ENCODE measurements around the gene BABAM2. TPM values are rescaled to one million over a fixed set of nuclear protein-coding genes. Genes with fewer than 3 reads are reported as not detected.
"Not testable (repeated sequence)": the region's sequence is repeated elsewhere in the genome, so short reads cannot be mapped to it uniquely, and the experiment has no call there.

The BABAM2 gene
- total and polyA plus RNA-seq, 2 experiments from 2014 or later, result 31.8 to 83.3 TPM

DNA sequence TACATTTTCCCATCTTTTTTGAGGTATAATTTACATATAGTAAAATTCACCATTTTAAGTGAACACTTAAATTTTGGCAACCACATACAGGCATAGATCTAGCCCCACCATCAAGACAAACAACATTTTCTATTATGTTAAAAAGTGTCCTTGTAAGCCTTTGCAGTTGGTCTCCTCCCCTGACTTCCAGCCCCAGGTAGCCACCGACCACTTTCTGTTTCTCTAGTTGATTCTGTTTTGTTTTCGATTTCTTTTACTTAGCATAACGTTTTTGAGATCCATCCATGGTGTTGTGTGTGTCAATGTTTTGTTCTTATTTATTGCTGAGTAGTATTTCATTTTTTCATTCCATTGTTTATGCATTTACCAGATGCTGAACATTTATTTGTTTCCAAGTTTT, 366.7 kb downstream of the BABAM2 start:
- DNase-seq (ENCODE audit: low read depth in 1 of 2, low spot score in 1 of 2), result no peak
- Histone ChIP-seq H3K4me1 (ENCODE audit: low read depth) (no peaks in the 10 kb centered on the region), H3K4me3 (no peak overlapping the region), H3K36me3 (no peaks in the 10 kb centered on the region), H3K9me3 (ENCODE audit: low read depth) (no peaks in the 10 kb centered on the region), H3K27me3 (no peaks in the 10 kb centered on the region), H3K27ac (no peak overlapping the region)
- TF ChIP-seq, protein P1, sequence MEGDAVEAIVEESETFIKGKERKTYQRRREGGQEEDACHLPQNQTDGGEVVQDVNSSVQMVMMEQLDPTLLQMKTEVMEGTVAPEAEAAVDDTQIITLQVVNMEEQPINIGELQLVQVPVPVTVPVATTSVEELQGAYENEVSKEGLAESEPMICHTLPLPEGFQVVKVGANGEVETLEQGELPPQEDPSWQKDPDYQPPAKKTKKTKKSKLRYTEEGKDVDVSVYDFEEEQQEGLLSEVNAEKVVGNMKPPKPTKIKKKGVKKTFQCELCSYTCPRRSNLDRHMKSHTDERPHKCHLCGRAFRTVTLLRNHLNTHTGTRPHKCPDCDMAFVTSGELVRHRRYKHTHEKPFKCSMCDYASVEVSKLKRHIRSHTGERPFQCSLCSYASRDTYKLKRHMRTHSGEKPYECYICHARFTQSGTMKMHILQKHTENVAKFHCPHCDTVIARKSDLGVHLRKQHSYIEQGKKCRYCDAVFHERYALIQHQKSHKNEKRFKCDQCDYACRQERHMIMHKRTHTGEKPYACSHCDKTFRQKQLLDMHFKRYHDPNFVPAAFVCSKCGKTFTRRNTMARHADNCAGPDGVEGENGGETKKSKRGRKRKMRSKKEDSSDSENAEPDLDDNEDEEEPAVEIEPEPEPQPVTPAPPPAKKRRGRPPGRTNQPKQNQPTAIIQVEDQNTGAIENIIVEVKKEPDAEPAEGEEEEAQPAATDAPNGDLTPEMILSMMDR (IDR thresholded peaks at IDR 0.05; ENCODE audit: low read depth, low read length), result no peak

DNA sequence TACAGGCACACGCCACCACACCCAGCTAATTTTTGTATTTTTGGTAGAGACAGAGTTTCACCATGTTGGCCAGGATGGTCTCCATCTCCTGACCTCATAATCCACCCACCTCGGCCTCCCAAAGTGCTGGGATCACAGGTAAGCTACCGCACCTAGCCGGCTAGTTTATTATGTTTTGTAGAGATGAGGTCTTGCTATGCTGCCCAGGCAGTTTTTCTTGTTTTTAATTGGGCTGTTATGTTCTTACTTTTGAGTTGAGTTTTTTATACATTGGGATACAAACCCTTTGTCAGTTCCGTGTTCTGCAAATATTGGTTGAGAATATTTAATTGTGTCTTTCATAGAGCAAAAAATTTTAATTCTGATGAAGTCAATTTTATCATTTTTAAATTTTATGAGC, 368.7 kb downstream of the BABAM2 start:
- H3K9me3 ChIP-seq (ENCODE audit: low read depth); DNase-seq (ENCODE audit: low read depth in 1 of 2, low spot score in 1 of 2); H3K36me3 ChIP-seq; H3K4me1 ChIP-seq (ENCODE audit: low read depth); H3K27me3 ChIP-seq; H3K4me3 ChIP-seq; H3K27ac ChIP-seq: not testable (repeated sequence)

DNA sequence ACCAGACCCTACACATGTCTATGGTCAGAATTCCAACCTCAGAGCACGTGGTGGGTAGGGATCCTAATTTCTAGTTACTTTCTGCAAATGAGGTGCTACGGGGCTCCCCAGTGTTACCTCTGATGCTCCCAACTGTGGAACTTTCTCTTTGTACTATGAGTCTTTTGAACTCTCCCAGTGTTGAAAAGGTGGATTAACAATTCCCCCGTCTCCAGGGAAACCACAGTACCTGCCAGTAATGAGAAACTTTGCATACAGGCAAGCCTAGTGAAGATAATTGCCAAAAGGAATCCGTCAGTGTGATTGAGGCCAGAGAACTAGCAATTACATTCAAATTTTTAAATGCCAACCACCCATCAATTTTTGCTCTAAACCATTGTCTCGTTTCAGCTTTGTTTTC, 373.2 kb downstream of the BABAM2 start:
- Histone ChIP-seq H3K27me3 (no peaks in the 10 kb centered on the region), H3K27ac (no peak overlapping the region), H3K36me3 (no peaks in the 10 kb centered on the region), H3K4me3 (no peak overlapping the region), H3K4me1 (ENCODE audit: low read depth) (no peaks in the 10 kb centered on the region), H3K9me3 (ENCODE audit: low read depth) (no peaks in the 10 kb centered on the region)
- TF ChIP-seq, protein P1 (IDR thresholded peaks at IDR 0.05; ENCODE audit: low read depth, low read length), result no peak
- DNase-seq (ENCODE audit: low read depth in 1 of 2, low spot score in 1 of 2), result no peak

DNA sequence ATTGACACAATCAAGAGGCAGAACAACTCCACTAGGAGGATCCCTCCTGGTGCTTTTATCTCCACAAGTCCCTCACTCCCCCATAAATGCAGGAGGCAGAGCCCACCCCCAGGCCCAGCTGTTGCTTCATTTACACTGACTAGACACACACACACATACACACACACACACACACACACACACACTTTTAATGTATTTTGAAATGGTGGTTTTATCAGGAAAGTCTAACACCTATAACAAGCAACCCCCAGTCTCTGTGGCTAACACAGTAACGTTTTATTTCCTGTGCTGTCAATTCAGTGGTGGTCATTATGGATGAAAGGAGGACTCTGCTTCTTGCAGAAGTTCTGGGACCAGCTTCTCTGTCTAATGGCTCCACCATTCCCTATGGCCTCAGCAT, 376.8 kb downstream of the BABAM2 start:
- H3K36me3 ChIP-seq, result no peaks in the 10 kb centered on the region
- no peak overlapping the region for H3K27ac ChIP-seq
- no peak overlapping the region for H3K4me3 ChIP-seq
- no peaks in the 10 kb centered on the region for H3K4me1 ChIP-seq (ENCODE audit: low read depth)
- no peaks in the 10 kb centered on the region for H3K27me3 ChIP-seq
- H3K9me3 ChIP-seq (ENCODE audit: low read depth), result no peaks in the 10 kb centered on the region
- peak in 1 of 2 donors; percentile 29 for DNase-seq (ENCODE audit: low read depth in 1 of 2, low spot score in 1 of 2)
- TF ChIP-seq, protein P1 (IDR thresholded peaks at IDR 0.05; ENCODE audit: low read depth, low read length), result no peak

DNA sequence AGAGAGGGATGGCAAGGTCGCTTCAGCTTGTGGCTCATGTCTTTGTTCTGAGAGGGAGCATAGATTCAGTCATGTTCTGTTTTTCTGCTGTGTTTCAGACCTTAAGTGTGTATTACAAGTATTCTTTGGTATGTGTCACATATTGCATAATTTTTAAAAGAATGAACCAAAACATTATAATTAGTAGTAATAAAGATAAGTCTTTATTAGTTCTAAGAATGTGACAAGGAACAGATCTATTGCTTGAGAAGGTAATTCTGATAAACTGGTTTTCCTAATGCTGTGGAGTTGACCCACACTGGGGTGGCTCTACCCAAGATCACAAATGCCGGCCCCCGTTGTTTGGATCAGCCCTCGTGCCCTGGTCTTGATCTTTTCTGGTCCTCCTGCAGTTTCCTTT, 377.9 kb downstream of the BABAM2 start:
- TF ChIP-seq, protein P1 (IDR thresholded peaks at IDR 0.05; ENCODE audit: low read depth, low read length), result no peak

DNA sequence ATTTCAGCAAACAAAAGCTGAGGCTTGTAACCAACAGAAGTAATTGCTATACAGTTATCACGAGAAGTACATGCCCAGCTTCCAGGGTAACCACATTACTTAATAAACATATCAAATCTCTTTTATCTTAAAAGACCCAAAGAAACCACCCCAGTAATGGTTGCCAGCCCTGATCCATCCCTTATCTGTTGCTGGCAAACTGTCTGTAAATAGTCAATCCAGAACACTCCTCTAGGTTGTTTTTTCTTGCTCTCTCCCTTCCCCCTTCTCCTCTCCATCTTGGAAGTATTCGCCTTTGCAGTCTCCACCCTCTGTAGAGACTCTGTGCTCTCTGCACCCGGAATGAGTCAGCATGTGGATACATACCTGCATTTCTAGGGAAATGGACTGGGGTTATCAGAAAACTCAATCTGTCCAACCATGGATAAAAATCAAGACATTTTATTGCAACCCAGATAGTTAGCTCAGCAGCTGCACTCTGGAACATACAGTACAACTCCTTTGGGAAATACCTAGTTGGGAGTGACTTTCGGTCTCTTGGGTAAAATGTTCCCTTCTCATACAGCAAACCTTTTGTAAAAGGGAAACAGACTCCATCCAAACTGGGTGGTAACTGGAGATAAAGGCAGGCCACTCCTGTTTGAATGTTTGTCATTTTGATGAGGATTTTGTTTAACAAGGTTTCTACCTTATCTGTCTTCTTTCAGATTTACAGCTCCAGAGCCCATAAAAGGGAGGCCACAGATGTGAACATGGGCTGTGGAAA, 378.7 kb downstream of the BABAM2 start:
- Histone ChIP-seq H3K4me3 (no peak overlapping the region), H3K27ac (no peak overlapping the region), H3K36me3 (no peaks in the 10 kb centered on the region), H3K9me3 (ENCODE audit: low read depth) (no peaks in the 10 kb centered on the region), H3K4me1 (ENCODE audit: low read depth) (no peaks in the 10 kb centered on the region), H3K27me3 (no peaks in the 10 kb centered on the region)
- peak in 1 of 2 donors; percentile 48 for DNase-seq (ENCODE audit: low read depth in 1 of 2, low spot score in 1 of 2)
- TF ChIP-seq, protein P1 (IDR thresholded peaks at IDR 0.05; ENCODE audit: low read depth, low read length), result no peak

More for the DNA sequence above, 377.9 kb downstream of the BABAM2 start:
- Histone ChIP-seq H3K4me3 (no peak overlapping the region), H3K27ac (no peak overlapping the region), H3K27me3 (no peaks in the 10 kb centered on the region), H3K36me3 (no peaks in the 10 kb centered on the region), H3K4me1 (ENCODE audit: low read depth) (no peaks in the 10 kb centered on the region), H3K9me3 (ENCODE audit: low read depth) (no peaks in the 10 kb centered on the region)
- peak in 1 of 2 donors; percentile 50 for DNase-seq (ENCODE audit: low read depth in 1 of 2, low spot score in 1 of 2)
